Fibroblast of lung (primary cell): ENCODE results near the gene DAGLA.

ENCODE experiments used
- CTCF ChIP-seq, 2 donors: IDR thresholded peaks in 1 of 2; conservative IDR thresholded peaks in 1 of 2; 1 replicate in 1 of 2; 2 replicates in 1 of 2; pipeline ENCODE4 v1.5.1; 2011 to 2012; ENCODE audit warnings: low read length in 2 of 2, control low read depth in 1 of 2, inconsistent platforms in 1 of 2, low read depth in 1 of 2, mild to moderate bottlenecking in 1 of 2
- EZH2 ChIP-seq: IDR thresholded peaks from 2 replicates; pipeline ENCODE4 v1.5.1; 2012; ENCODE audit warnings: low read length, control low read depth, mild to moderate bottlenecking; ENCODE audit errors: missing control alignments

DNA sequence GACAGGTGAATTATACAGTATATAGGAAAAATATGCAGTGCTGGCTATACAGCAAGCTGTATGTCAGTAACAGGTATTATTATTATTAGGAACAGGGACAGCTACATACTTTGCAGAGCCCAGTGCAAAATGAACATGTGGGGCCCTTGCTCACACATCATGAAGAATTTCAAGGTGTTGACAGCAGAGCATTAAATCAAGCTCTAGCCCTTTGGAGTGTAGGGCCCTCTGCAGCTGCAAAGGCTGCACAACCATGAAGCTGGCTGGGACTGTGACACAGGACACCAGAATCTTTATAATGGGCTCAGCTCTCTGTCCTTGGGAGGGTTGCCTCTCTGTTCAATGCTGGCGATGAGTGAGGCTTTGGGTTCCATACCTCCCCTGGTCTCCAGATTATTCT lies 44.9 kb upstream of the DAGLA start:
- TF ChIP-seq CTCF (conservative IDR thresholded peaks at IDR 0.05 in 1 of 2, IDR thresholded peaks at IDR 0.05 in 1 of 2; ENCODE audit: low read depth in 1 of 2, low read length in 2 of 2) (no peak), EZH2 (no peak)
